Measurements from ENCODE around the gene RDH5. TPM values are rescaled to one million over a fixed set of nuclear protein-coding genes. Genes with fewer than 3 reads are reported as not detected.

The RDH5 gene
- total RNA-seq, 1 experiment from 2014 or later = 6.7 TPM

DNA sequence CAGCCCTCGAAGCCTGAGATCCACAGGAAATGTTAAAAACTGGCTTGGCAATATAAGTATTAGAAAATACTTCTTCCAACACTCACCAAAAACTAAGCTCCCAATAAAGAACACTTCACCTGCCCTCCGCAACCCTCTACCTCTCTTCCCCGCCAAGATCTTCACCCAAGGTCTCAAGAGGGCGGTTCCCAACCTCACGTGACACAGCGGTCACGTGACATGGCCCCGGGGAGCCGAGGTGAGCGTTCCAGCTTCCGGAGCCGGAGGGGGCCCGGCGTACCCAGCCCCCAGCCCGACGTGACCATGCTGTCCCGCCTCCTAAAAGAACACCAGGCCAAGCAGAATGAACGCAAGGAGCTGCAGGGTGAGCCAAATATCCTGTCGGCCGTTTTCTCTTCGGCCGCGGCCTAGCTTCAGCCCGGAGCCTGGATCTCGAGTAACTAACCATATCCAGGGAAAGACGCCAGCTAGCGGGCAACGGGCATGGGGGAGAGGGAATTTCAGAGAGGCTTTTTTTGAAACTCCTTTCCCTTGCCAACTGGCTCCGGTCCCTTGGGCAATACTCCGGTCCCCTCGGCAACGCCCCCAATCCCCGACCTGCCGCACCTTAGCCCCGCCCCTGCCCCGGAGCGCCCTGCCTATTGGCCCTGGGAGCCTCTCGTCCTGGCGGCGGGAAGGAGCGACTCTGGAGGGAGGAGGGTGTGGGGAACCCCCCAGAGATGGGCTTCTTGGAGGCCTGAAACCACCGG lies 4.2 kb upstream of the RDH5 start, which contains the start of gene BLOC1S1:
Gene BLOC1S1, plus strand, starts transcription at position 214 of the 749 bp plus-strand sequence. Its CDS starts 6 bp downstream, at position 220.
- BruUV-seq (replicated peaks) = TSS peak; percentile 40
- no peak for TF ChIP-seq EZH2 (IDR thresholded peaks at IDR 0.05; ENCODE audit: borderline replicate concordance, low read depth, low read length, poor library complexity, severe bottlenecking)
- TF ChIP-seq CTCF (conservative IDR thresholded peaks at IDR 0.05; ENCODE audit: low read depth, low read length) = no peak
- intact Hi-C loops (cut with micrococcal nuclease; ENCODE audit: unreplicated experiment) = no loop called here
- no peaks in the 10 kb centered on the region for H3K9me3 ChIP-seq (ENCODE audit: low read depth, low read length, poor library complexity, severe bottlenecking)
- peak within 1 kb of the TSS; percentile 91 for H3K4me3 ChIP-seq (ENCODE audit: low read depth, low read length, poor library complexity, severe bottlenecking)
- no peaks in the 10 kb centered on the region for H3K27me3 ChIP-seq (replicated peaks; ENCODE audit: insufficient read depth, low read depth, low read length, poor library complexity)
- no peaks in the 10 kb centered on the region for H3K36me3 ChIP-seq (ENCODE audit: insufficient read depth, low read length, poor library complexity, severe bottlenecking)
- ChIA-PET CTCF (interaction anchor here (0.5 kb wide), 1 partner anchor 28 kb away, joined by 7 read pairs; no protein-coding TSS in a partner anchor), POLR2A (ENCODE audit: low non-redundant PET) (no interaction called here)
- H3K4me1 ChIP-seq (ENCODE audit: insufficient read depth, low read length, poor library complexity, severe bottlenecking) = peaks cover 40% of the 10 kb centered on the region
- H3K27ac ChIP-seq (ENCODE audit: low read depth, low read length, poor library complexity, severe bottlenecking) = peak within 1 kb of the TSS; percentile 95
- DNase-seq (ENCODE audit: low spot score) = peak; percentile 97

DNA sequence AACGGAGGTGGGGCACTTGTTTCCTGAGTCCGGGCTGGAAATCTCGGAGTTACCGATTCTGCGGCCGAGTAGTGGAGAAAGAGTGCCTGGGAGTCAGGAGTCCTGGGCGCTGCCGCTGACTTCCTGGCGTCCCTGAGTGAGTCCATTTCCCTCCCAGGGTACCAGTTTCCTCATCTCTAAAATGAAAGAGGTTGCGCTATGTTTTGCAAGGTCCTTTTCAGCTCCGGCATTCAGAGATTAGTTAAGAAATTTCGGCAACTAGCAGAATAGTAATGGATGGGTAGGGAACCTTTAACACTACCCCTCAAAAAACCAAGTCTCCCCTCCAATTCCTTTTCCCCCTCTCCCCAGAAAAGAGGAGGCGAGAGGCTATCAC lies 3.6 kb upstream of the RDH5 start:
- Histone ChIP-seq H3K36me3 (ENCODE audit: insufficient read depth, low read length, poor library complexity, severe bottlenecking) (no peaks in the 10 kb centered on the region), H3K9me3 (ENCODE audit: low read depth, low read length, poor library complexity, severe bottlenecking) (no peaks in the 10 kb centered on the region), H3K27ac (ENCODE audit: low read depth, low read length, poor library complexity, severe bottlenecking) (peak overlapping the region; percentile 95), H3K4me1 (ENCODE audit: insufficient read depth, low read length, poor library complexity, severe bottlenecking) (peaks cover 40% of the 10 kb centered on the region), H3K27me3 (replicated peaks; ENCODE audit: insufficient read depth, low read depth, low read length, poor library complexity) (no peaks in the 10 kb centered on the region), H3K4me3 (ENCODE audit: low read depth, low read length, poor library complexity, severe bottlenecking) (peak overlapping the region; percentile 91)
- no peak for DNase-seq (ENCODE audit: low spot score)
- no peak for TF ChIP-seq EZH2 (IDR thresholded peaks at IDR 0.05; ENCODE audit: borderline replicate concordance, low read depth, low read length, poor library complexity, severe bottlenecking)
- POLR2A ChIA-PET (ENCODE audit: low non-redundant PET) = no interaction called here
- CTCF ChIA-PET = no interaction called here
- intact Hi-C loops (cut with micrococcal nuclease; ENCODE audit: unreplicated experiment) = no loop called here
- no TSS peak for BruUV-seq (replicated peaks)

DNA sequence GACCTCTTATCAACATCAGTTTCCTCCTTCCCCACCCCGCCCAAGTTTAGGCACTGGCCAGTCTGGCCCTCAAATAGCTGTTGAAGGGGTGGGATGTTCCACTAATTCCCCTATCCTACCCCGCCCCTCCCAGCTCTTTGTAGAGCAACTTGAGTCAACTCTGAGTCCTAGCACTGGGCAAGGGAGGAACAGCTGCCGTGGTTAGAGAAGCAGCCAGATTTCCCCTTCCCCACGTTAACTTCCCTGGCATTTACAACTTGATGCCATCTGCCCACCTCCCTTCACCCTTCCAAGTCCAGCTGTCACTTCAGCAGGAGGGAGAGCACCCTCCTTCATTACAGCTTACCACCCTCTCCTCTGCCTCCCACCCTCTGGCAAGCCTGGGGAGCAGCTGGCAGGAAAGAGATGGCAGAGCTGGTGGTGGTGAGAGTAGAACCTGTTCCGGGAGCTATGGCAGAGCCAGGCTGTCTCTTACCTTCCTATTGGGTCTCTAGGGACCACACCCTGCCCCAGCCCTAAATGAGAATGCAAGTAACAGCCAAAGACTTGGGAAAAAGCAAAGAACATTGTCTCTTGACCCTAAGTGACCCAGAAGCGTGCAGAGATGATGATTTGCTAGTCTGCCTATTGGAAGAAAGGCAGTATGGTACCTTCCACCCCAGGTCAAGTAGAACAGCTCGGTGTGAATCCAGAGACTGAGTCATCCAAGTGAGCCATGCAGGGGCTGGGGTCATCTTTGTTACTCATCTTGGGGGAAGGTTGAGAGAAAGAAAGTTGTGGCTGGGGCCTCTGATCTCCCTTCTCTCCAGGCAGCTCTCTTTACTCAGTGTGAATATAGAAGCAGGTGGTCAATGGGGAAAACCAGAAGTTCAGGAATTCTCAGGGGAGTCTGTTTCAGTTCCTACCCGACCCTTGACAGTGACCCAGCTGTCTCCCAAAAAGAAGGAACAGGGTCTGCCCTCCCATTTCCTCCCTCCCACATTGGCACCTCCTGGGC lies 2.9 kb upstream of the RDH5 start:
- no TSS peak for BruUV-seq (replicated peaks)
- POLR2A ChIA-PET (ENCODE audit: low non-redundant PET) = no interaction called here
- H3K27ac ChIP-seq (ENCODE audit: low read depth, low read length, poor library complexity, severe bottlenecking) = peak overlapping the region; percentile 95

More for the DNA sequence above, 2.9 kb upstream of the RDH5 start:
- CTCF ChIA-PET = no interaction called here
- Histone ChIP-seq H3K36me3 (ENCODE audit: insufficient read depth, low read length, poor library complexity, severe bottlenecking) (no peaks in the 10 kb centered on the region), H3K4me3 (ENCODE audit: low read depth, low read length, poor library complexity, severe bottlenecking) (peak overlapping the region; percentile 91), H3K4me1 (ENCODE audit: insufficient read depth, low read length, poor library complexity, severe bottlenecking) (peaks cover 40% of the 10 kb centered on the region), H3K27me3 (replicated peaks; ENCODE audit: insufficient read depth, low read depth, low read length, poor library complexity) (no peaks in the 10 kb centered on the region), H3K9me3 (ENCODE audit: low read depth, low read length, poor library complexity, severe bottlenecking) (no peaks in the 10 kb centered on the region)
- no peak for TF ChIP-seq EZH2 (IDR thresholded peaks at IDR 0.05; ENCODE audit: borderline replicate concordance, low read depth, low read length, poor library complexity, severe bottlenecking)
- no peak for TF ChIP-seq CTCF (conservative IDR thresholded peaks at IDR 0.05; ENCODE audit: low read depth, low read length)
- DNase-seq (ENCODE audit: low spot score) = no peak
- intact Hi-C loops (cut with micrococcal nuclease; ENCODE audit: unreplicated experiment) = no loop called here

All from A673 (cell line).